ENCODE measurements around the gene RBM38.

RBM38 gene

GRCh38 chr20:57404419-57405072, 13.3 kb downstream of the RBM38 start:
- no peaks in the 10 kb centered on the region for H3K9me3 Mint-ChIP-seq
- peak overlapping the region; percentile 54 for H3K4me3 Mint-ChIP-seq
- peaks cover 41% of the 10 kb centered on the region for H3K4me1 Mint-ChIP-seq
- peak overlapping the region; percentile 84 for H3K27ac Mint-ChIP-seq (ENCODE audit: low read depth)
- ATAC-seq (replicated peaks; ENCODE audit: extremely low read depth, poor library complexity, severe bottlenecking) = no peak
- DNase-seq (ENCODE audit: low spot score in 2 of 2) = no peak
- peaks cover 91% of the 10 kb centered on the region for H3K36me3 Mint-ChIP-seq (ENCODE audit: insufficient read depth)
- H3K27me3 Mint-ChIP-seq = no peaks in the 10 kb centered on the region

GRCh38 chr20:57405236-57406016, 14.2 kb downstream of the RBM38 start:
- H3K9me3 Mint-ChIP-seq = no peaks in the 10 kb centered on the region
- H3K27me3 Mint-ChIP-seq = no peaks in the 10 kb centered on the region
- H3K27ac Mint-ChIP-seq (ENCODE audit: low read depth) = peak overlapping the region; percentile 84
- H3K36me3 Mint-ChIP-seq (ENCODE audit: insufficient read depth) = peaks cover 98% of the 10 kb centered on the region
- peak overlapping the region; percentile 54 for H3K4me3 Mint-ChIP-seq
- peaks cover 47% of the 10 kb centered on the region for H3K4me1 Mint-ChIP-seq
- DNase-seq (ENCODE audit: low spot score in 2 of 2) = no peak
- no peak for ATAC-seq (replicated peaks; ENCODE audit: extremely low read depth, poor library complexity, severe bottlenecking)

GRCh38 chr20:57407541-57407956, 16.4 kb downstream of the RBM38 start:
- peak; percentile 21 for ATAC-seq (replicated peaks; ENCODE audit: extremely low read depth, poor library complexity, severe bottlenecking)
- Mint-ChIP-seq H3K4me3 (peak overlapping the region; percentile 50), H3K4me1 (peaks cover 42% of the 10 kb centered on the region), H3K27ac (ENCODE audit: low read depth) (peak overlapping the region; percentile 94), H3K36me3 (ENCODE audit: insufficient read depth) (peaks cover 89% of the 10 kb centered on the region), H3K9me3 (no peaks in the 10 kb centered on the region), H3K27me3 (no peaks in the 10 kb centered on the region)
- DNase-seq (ENCODE audit: low spot score in 2 of 2) = no peak

GRCh38 chr20:57408131-57408530, 16.9 kb downstream of the RBM38 start:
- DNase-seq (ENCODE audit: low spot score in 2 of 2) (no peak), ATAC-seq (replicated peaks; ENCODE audit: extremely low read depth, poor library complexity, severe bottlenecking) (no peak)
- H3K27me3 Mint-ChIP-seq = no peaks in the 10 kb centered on the region
- peaks cover 45% of the 10 kb centered on the region for H3K4me1 Mint-ChIP-seq
- H3K27ac Mint-ChIP-seq (ENCODE audit: low read depth) = peak overlapping the region; percentile 94
- peaks cover 83% of the 10 kb centered on the region for H3K36me3 Mint-ChIP-seq (ENCODE audit: insufficient read depth)
- no peaks in the 10 kb centered on the region for H3K9me3 Mint-ChIP-seq
- H3K4me3 Mint-ChIP-seq = peak overlapping the region; percentile 50

GRCh38 chr20:57408536-57409233, 17.5 kb downstream of the RBM38 start:
- no peak for ATAC-seq (replicated peaks; ENCODE audit: extremely low read depth, poor library complexity, severe bottlenecking)
- DNase-seq (ENCODE audit: low spot score in 2 of 2) = no peak
- Mint-ChIP-seq H3K4me1 (peaks cover 45% of the 10 kb centered on the region), H3K36me3 (ENCODE audit: insufficient read depth) (peaks cover 78% of the 10 kb centered on the region), H3K27ac (ENCODE audit: low read depth) (peak overlapping the region; percentile 94), H3K9me3 (no peaks in the 10 kb centered on the region), H3K4me3 (peak overlapping the region; percentile 50), H3K27me3 (no peaks in the 10 kb centered on the region)

GRCh38 chr20:57409316-57409671, 18.1 kb downstream of the RBM38 start:
- peak overlapping the region; percentile 94 for H3K27ac Mint-ChIP-seq (ENCODE audit: low read depth)
- no peak for ATAC-seq (replicated peaks; ENCODE audit: extremely low read depth, poor library complexity, severe bottlenecking)

GRCh38 chr20:57409672-57410397, 18.6 kb downstream of the RBM38 start:
- Mint-ChIP-seq H3K4me3 (no peak overlapping the region), H3K9me3 (no peaks in the 10 kb centered on the region), H3K4me1 (peaks cover 39% of the 10 kb centered on the region), H3K27ac (ENCODE audit: low read depth) (peak overlapping the region; percentile 94), H3K36me3 (ENCODE audit: insufficient read depth) (peaks cover 67% of the 10 kb centered on the region), H3K27me3 (no peaks in the 10 kb centered on the region)
- ATAC-seq (replicated peaks; ENCODE audit: extremely low read depth, poor library complexity, severe bottlenecking) (no peak), DNase-seq (ENCODE audit: low spot score in 2 of 2) (no peak)

More at GRCh38 chr20:57409316-57409671, 18.1 kb downstream of the RBM38 start:
- H3K36me3 Mint-ChIP-seq (ENCODE audit: insufficient read depth) = peaks cover 72% of the 10 kb centered on the region
- no peak for DNase-seq (ENCODE audit: low spot score in 2 of 2)
- H3K4me3 Mint-ChIP-seq = no peak overlapping the region
- H3K9me3 Mint-ChIP-seq = no peaks in the 10 kb centered on the region
- H3K4me1 Mint-ChIP-seq = peaks cover 45% of the 10 kb centered on the region
- no peaks in the 10 kb centered on the region for H3K27me3 Mint-ChIP-seq

GRCh38 chr20:57410398-57410920, 19.3 kb downstream of the RBM38 start:
- peaks cover 35% of the 10 kb centered on the region for H3K4me1 Mint-ChIP-seq
- peak overlapping the region; percentile 1 for H3K4me3 Mint-ChIP-seq
- DNase-seq (ENCODE audit: low spot score in 2 of 2) = no peak
- no peaks in the 10 kb centered on the region for H3K27me3 Mint-ChIP-seq
- ATAC-seq (replicated peaks; ENCODE audit: extremely low read depth, poor library complexity, severe bottlenecking) = no peak
- H3K27ac Mint-ChIP-seq (ENCODE audit: low read depth) = peak overlapping the region; percentile 94
- peaks cover 63% of the 10 kb centered on the region for H3K36me3 Mint-ChIP-seq (ENCODE audit: insufficient read depth)
- H3K9me3 Mint-ChIP-seq = no peaks in the 10 kb centered on the region

GRCh38 chr20:57410924-57411323, 19.7 kb downstream of the RBM38 start:
- peaks cover 37% of the 10 kb centered on the region for H3K4me1 Mint-ChIP-seq
- peaks cover 58% of the 10 kb centered on the region for H3K36me3 Mint-ChIP-seq (ENCODE audit: insufficient read depth)
- peak overlapping the region; percentile 1 for H3K4me3 Mint-ChIP-seq
- no peaks in the 10 kb centered on the region for H3K9me3 Mint-ChIP-seq
- ATAC-seq (replicated peaks; ENCODE audit: extremely low read depth, poor library complexity, severe bottlenecking) (no peak), DNase-seq (ENCODE audit: low spot score in 2 of 2) (no peak)
- H3K27ac Mint-ChIP-seq (ENCODE audit: low read depth) = no peak overlapping the region
- no peaks in the 10 kb centered on the region for H3K27me3 Mint-ChIP-seq

- H3K4me1 Mint-ChIP-seq = peaks cover 40% of the 10 kb centered on the region
- no peaks in the 10 kb centered on the region for H3K9me3 Mint-ChIP-seq
- no peak overlapping the region for H3K4me3 Mint-ChIP-seq
- H3K36me3 Mint-ChIP-seq (ENCODE audit: insufficient read depth) = peaks cover 51% of the 10 kb centered on the region
- H3K27ac Mint-ChIP-seq (ENCODE audit: low read depth) = peak overlapping the region; percentile 58
- DNase-seq (ENCODE audit: low spot score in 2 of 2) (no peak), ATAC-seq (replicated peaks; ENCODE audit: extremely low read depth, poor library complexity, severe bottlenecking) (peak; percentile 7)
- no peaks in the 10 kb centered on the region for H3K27me3 Mint-ChIP-seq
Observed at GRCh38 chr20:57411406-57412283, 20.4 kb downstream of the RBM38 start.

- peaks cover 42% of the 10 kb centered on the region for H3K36me3 Mint-ChIP-seq (ENCODE audit: insufficient read depth)
- H3K4me1 Mint-ChIP-seq = peaks cover 39% of the 10 kb centered on the region
- no peak overlapping the region for H3K4me3 Mint-ChIP-seq
- ATAC-seq (replicated peaks; ENCODE audit: extremely low read depth, poor library complexity, severe bottlenecking) = peak; percentile 18
- H3K9me3 Mint-ChIP-seq = no peaks in the 10 kb centered on the region
- peak overlapping the region; percentile 58 for H3K27ac Mint-ChIP-seq (ENCODE audit: low read depth)
- H3K27me3 Mint-ChIP-seq = no peaks in the 10 kb centered on the region
- peak in 1 of 2 donors; percentile 20 for DNase-seq (ENCODE audit: low spot score in 2 of 2)
Observed at GRCh38 chr20:57412347-57413029, 21.3 kb downstream of the RBM38 start.

Data from central memory CD8-positive, alpha-beta T cell (primary cell).